ENCODE data around the gene DOHH.

The DOHH gene

GRCh38 chr19:3463714-3464586 lies 36.5 kb downstream of the DOHH start:
- Histone ChIP-seq H3K4me3 (ENCODE audit: low read depth, low read length) (no peak overlapping the region), H3K4me1 (ENCODE audit: control insufficient read depth, insufficient read depth, low read length) (peaks cover 3% of the 10 kb centered on the region; the same call in 1 of the 2 replicates), H3K9me3 (ENCODE audit: control insufficient read depth, insufficient read depth, low read depth, low read length) (no peaks in the 10 kb centered on the region), H3K36me3 (ENCODE audit: control insufficient read depth in 2 of 2, insufficient read depth in 1 of 2, low read length in 2 of 2) (peaks cover 0 to 3% of the 10 kb centered on the region in 2 experiments; a peak in 2 of 3 replicates), H3K27ac (ENCODE audit: extremely low read depth, low read depth, low read length) (no peak overlapping the region)
- CTCF ChIA-PET = interaction anchor here (0.5 to 1.6 kb wide), 3 partner anchors 33 to 388 kb away, joined by 3 to 4 read pairs (median 3); no protein-coding TSS in a partner anchor
- POLR2A ChIA-PET = interaction anchor here (0.6 kb wide), 1 partner anchor 77 kb away, joined by 5 read pairs; no protein-coding TSS in a partner anchor
- TF ChIP-seq ZNF341 (tag by site-specific recombination; IDR thresholded peaks at IDR 0.05; ENCODE audit: low read depth) = peak; percentile 20; the same call in 1 of the 2 replicates
- 0 out of 2 replicates have a peak, but pooled peaks have one; percentile 21 for TF ChIP-seq GLIS2 (tag by site-specific recombination; IDR thresholded peaks at IDR 0.05)
- no peak for TF ChIP-seq ZNF513 (tag by site-specific recombination; IDR thresholded peaks at IDR 0.05)

- CTCF ChIA-PET = no interaction called here
- Histone ChIP-seq H3K4me1 (ENCODE audit: control insufficient read depth, insufficient read depth, low read length) (peaks cover 5% of the 10 kb centered on the region; the same call in 1 of the 2 replicates), H3K36me3 (ENCODE audit: control insufficient read depth in 2 of 2, insufficient read depth in 1 of 2, low read length in 2 of 2) (peaks cover 0 to 3% of the 10 kb centered on the region in 2 experiments; a peak in 2 of 3 replicates), H3K27ac (ENCODE audit: extremely low read depth, low read depth, low read length) (no peak overlapping the region), H3K4me3 (ENCODE audit: low read depth, low read length) (no peak overlapping the region), H3K9me3 (ENCODE audit: control insufficient read depth, insufficient read depth, low read depth, low read length) (no peaks in the 10 kb centered on the region)
- POLR2A ChIA-PET = no interaction called here
- TF ChIP-seq ZNF211 (tag by site-specific recombination; IDR thresholded peaks at IDR 0.05; ENCODE audit: low read depth) = no peak
- no peak for TF ChIP-seq ZNF654 (tag by site-specific recombination; IDR thresholded peaks at IDR 0.05; ENCODE audit: low read depth)
- no peak for TF ChIP-seq ZNF2 (tag by site-specific recombination; IDR thresholded peaks at IDR 0.05)
- TF ChIP-seq ZNF157 (tag by site-specific recombination; IDR thresholded peaks at IDR 0.05) = no peak
- TF ChIP-seq BCL11B (tag by site-specific recombination; IDR thresholded peaks at IDR 0.05; ENCODE audit: low read depth) = no peak
- no peak for TF ChIP-seq ZNF223 (tag by site-specific recombination; IDR thresholded peaks at IDR 0.05)
- TF ChIP-seq ELK4 (IDR thresholded peaks at IDR 0.05; ENCODE audit: borderline replicate concordance, low read depth, low read length) = no peak
- no peak for TF ChIP-seq ZNF221 (tag by site-specific recombination; IDR thresholded peaks at IDR 0.05; ENCODE audit: borderline replicate concordance)
- TF ChIP-seq ZNF132 (tag by site-specific recombination; IDR thresholded peaks at IDR 0.05; ENCODE audit: borderline replicate concordance) = no peak
- no peak for TF ChIP-seq SP2 (tag by site-specific recombination; IDR thresholded peaks at IDR 0.05)
- TF ChIP-seq ZNF658 (tag by site-specific recombination; IDR thresholded peaks at IDR 0.05) = no peak
Measured at GRCh38 chr19:3462991-3463713, 37.3 kb downstream of the DOHH start.

- Histone ChIP-seq H3K27ac (ENCODE audit: extremely low read depth, low read depth, low read length) (no peak overlapping the region), H3K9me3 (ENCODE audit: control insufficient read depth, insufficient read depth, low read depth, low read length) (no peaks in the 10 kb centered on the region), H3K4me1 (ENCODE audit: control insufficient read depth, insufficient read depth, low read length) (peaks cover 8% of the 10 kb centered on the region), H3K36me3 (ENCODE audit: control insufficient read depth in 2 of 2, insufficient read depth in 1 of 2, low read length in 2 of 2) (peaks cover 0 to 8% of the 10 kb centered on the region in 2 experiments; a peak in 2 of 3 replicates), H3K4me3 (ENCODE audit: low read depth, low read length) (no peak overlapping the region)
- TF ChIP-seq ZNF768 (tag by site-specific recombination; IDR thresholded peaks at IDR 0.05) = peak; percentile 67; the same call in 1 of the 2 replicates
- no peak for TF ChIP-seq ZNF529 (tag by site-specific recombination; IDR thresholded peaks at IDR 0.05; ENCODE audit: insufficient replicate concordance)
- ChIA-PET POLR2A (no interaction called here), CTCF (interaction anchor here (0.7 to 1.1 kb wide), 4 partner anchors 12 to 391 kb away, joined by 3 to 5 read pairs (median 4); no protein-coding TSS in a partner anchor)
Measured at GRCh38 chr19:3459965-3460582, 40.4 kb downstream of the DOHH start.

Data from HEK293 (cell line).